ENCODE data around the gene HPSE2. TPM values are rescaled to one million over a fixed set of nuclear protein-coding genes. Genes with fewer than 3 reads are reported as not detected.

HPSE2 gene
- total RNA-seq, 4 donors from 2014 or later: not detected

GRCh38 chr10:98538472-98538871, 697.2 kb downstream of the HPSE2 start:
- H3K4me1 ChIP-seq: no peaks in the 10 kb centered on the region
- no peaks in the 10 kb centered on the region for H3K36me3 ChIP-seq
- no peak overlapping the region for H3K27ac ChIP-seq
- H3K4me3 ChIP-seq (replicated peaks in 1 of 3): no peak overlapping the region
- no peaks in the 10 kb centered on the region for H3K27me3 ChIP-seq
- no peaks in the 10 kb centered on the region for H3K9me3 ChIP-seq
- intact Hi-C loops (cut with DNase I): no loop called here
- TF ChIP-seq POLR2A (IDR thresholded peaks at IDR 0.05) (no peak), CTCF (IDR thresholded peaks at IDR 0.05) (no peak)
- no peak for DNase-seq

GRCh38 chr10:98536551-98536950, 699.1 kb downstream of the HPSE2 start:
- H3K27ac ChIP-seq: no peak overlapping the region
- no peaks in the 10 kb centered on the region for H3K36me3 ChIP-seq
- no peaks in the 10 kb centered on the region for H3K4me1 ChIP-seq
- no peaks in the 10 kb centered on the region for H3K27me3 ChIP-seq
- TF ChIP-seq POLR2A (IDR thresholded peaks at IDR 0.05) (no peak), CTCF (IDR thresholded peaks at IDR 0.05) (no peak)
- DNase-seq: no peak
- intact Hi-C loops (cut with DNase I): no loop called here
- WGBS, 2 donors: 59 to 63% methylated on average over 3 of the region's 3 CpGs
- no peaks in the 10 kb centered on the region for H3K9me3 ChIP-seq
- H3K4me3 ChIP-seq (replicated peaks in 1 of 3): no peak overlapping the region

- no peak for TF ChIP-seq CTCF (IDR thresholded peaks at IDR 0.05)
- TF ChIP-seq POLR2A (IDR thresholded peaks at IDR 0.05): no peak
- no peak overlapping the region for H3K27ac ChIP-seq
- no peaks in the 10 kb centered on the region for H3K4me1 ChIP-seq
- intact Hi-C loops (cut with DNase I): no loop called here
- no peak overlapping the region for H3K4me3 ChIP-seq (replicated peaks in 1 of 3)
- 89 to 92% methylated on average over 3 of the region's 3 CpGs for WGBS, 2 donors
- H3K27me3 ChIP-seq: no peaks in the 10 kb centered on the region
- no peak for DNase-seq
- no peaks in the 10 kb centered on the region for H3K9me3 ChIP-seq
- no peaks in the 10 kb centered on the region for H3K36me3 ChIP-seq
Measured at GRCh38 chr10:98533746-98534445, 701.8 kb downstream of the HPSE2 start.

- Histone ChIP-seq H3K9me3 (no peaks in the 10 kb centered on the region), H3K27ac (no peak overlapping the region), H3K4me3 (replicated peaks in 1 of 3) (no peak overlapping the region), H3K27me3 (no peaks in the 10 kb centered on the region), H3K36me3 (no peaks in the 10 kb centered on the region), H3K4me1 (no peaks in the 10 kb centered on the region)
- WGBS, 2 donors: 59 to 60% methylated on average over 3 of the region's 3 CpGs
- DNase-seq: no peak
- intact Hi-C loops (cut with DNase I): no loop called here
- TF ChIP-seq POLR2A (IDR thresholded peaks at IDR 0.05): no peak
- TF ChIP-seq CTCF (IDR thresholded peaks at IDR 0.05): no peak
Measured at GRCh38 chr10:98533241-98533640, 702.4 kb downstream of the HPSE2 start.

GRCh38 chr10:98528805-98529183, 706.9 kb downstream of the HPSE2 start:
- intact Hi-C loops (cut with DNase I): no loop called here
- Histone ChIP-seq H3K27me3 (no peaks in the 10 kb centered on the region), H3K27ac (no peak overlapping the region), H3K9me3 (no peaks in the 10 kb centered on the region), H3K4me1 (no peaks in the 10 kb centered on the region), H3K36me3 (no peaks in the 10 kb centered on the region), H3K4me3 (replicated peaks in 1 of 3) (no peak overlapping the region)
- DNase-seq: no peak
- TF ChIP-seq CTCF (IDR thresholded peaks at IDR 0.05): no peak
- TF ChIP-seq POLR2A (IDR thresholded peaks at IDR 0.05): no peak
- WGBS, 2 donors: 92 to 94% methylated on average over 9 of the region's 9 CpGs
